ENCODE measurements around the gene BET1L.

DNA sequence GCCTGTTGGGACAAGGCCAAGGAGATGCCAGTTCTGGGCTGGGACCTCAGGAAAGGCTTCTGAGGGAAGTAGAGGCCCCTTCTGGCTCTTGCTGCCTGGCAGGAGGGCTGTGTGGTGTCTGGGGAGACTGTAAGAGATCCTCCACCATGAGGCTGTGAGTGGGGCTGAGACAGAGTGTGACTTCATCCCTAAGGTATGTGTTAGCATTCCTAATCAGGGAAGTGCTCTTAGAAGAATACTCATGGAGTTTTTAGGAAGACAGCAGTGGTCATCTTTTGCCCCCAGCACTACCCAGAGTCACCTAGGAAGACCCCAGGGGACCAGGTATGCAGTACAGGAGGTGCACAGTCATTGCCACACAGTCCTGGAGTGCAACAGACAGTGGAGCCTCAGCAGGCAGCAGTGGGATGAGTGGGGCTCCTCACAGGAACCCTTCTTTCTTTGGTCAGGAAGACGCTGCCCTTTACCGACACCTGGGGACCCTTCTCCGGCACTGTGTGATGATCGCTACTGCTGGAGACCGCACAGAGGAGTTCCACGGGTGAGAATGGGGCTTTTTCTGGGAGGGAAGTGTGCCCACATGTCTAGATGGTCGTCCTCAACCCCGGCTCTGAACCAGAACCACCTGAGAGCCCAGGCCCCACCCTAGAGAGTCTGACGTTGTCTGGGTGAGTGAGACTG, 3.1 kb upstream of the BET1L start:
- TF ChIP-seq, protein P1, sequence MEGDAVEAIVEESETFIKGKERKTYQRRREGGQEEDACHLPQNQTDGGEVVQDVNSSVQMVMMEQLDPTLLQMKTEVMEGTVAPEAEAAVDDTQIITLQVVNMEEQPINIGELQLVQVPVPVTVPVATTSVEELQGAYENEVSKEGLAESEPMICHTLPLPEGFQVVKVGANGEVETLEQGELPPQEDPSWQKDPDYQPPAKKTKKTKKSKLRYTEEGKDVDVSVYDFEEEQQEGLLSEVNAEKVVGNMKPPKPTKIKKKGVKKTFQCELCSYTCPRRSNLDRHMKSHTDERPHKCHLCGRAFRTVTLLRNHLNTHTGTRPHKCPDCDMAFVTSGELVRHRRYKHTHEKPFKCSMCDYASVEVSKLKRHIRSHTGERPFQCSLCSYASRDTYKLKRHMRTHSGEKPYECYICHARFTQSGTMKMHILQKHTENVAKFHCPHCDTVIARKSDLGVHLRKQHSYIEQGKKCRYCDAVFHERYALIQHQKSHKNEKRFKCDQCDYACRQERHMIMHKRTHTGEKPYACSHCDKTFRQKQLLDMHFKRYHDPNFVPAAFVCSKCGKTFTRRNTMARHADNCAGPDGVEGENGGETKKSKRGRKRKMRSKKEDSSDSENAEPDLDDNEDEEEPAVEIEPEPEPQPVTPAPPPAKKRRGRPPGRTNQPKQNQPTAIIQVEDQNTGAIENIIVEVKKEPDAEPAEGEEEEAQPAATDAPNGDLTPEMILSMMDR (conservative IDR thresholded peaks at IDR 0.05; ENCODE audit: low read length) = no peak
- TF ChIP-seq EZH2phosphoT487 (IDR thresholded peaks at IDR 0.05; ENCODE audit: borderline replicate concordance) = no peak

All from Loucy (cell line).